Transverse colon (tissue), 4 donors: ENCODE measurements around the gene ATAD1.

ENCODE experiments used
- EP300 ChIP-seq: sonication (generic); formaldehyde crosslinking; IDR thresholded peaks from one replicate; pipeline ENCODE4 v1.6.1; 2017; ENCODE audit warnings: antibody characterized with exemption, low read depth
- POLR2A ChIP-seq: fragments of 450-650 bp; IDR thresholded peaks from one replicate; pipeline ENCODE4 v1.6.1; 2016; ENCODE audit warnings: antibody characterized with exemption, mild to moderate bottlenecking, moderate library complexity
- POLR2AphosphoS5 ChIP-seq, 3 donors: sonication (generic); formaldehyde crosslinking; IDR thresholded peaks; one replicate each; pipeline ENCODE4 v1.6.1; 2016; ENCODE audit warnings: antibody characterized with exemption in 3 of 3
- TF ChIP-seq, protein P1 (sequence below), 5 experiments: fragments of 200-600 bp in 3 of 5; fragments of 450-650 bp in 2 of 5; sonication (generic) in 3 of 5; IDR thresholded peaks; 1 replicate in 2 of 5; 2 replicates in 3 of 5; pipeline ENCODE4 v1.5.1; 2016 to 2017; ENCODE audit warnings: antibody characterized with exemption in 5 of 5, inconsistent platforms in 3 of 5, mild to moderate bottlenecking in 2 of 5, moderate library complexity in 1 of 5

GRCh38 chr10:87803831-87804230 lies 14.2 kb downstream of the ATAD1 start:
- TF ChIP-seq, protein P1, sequence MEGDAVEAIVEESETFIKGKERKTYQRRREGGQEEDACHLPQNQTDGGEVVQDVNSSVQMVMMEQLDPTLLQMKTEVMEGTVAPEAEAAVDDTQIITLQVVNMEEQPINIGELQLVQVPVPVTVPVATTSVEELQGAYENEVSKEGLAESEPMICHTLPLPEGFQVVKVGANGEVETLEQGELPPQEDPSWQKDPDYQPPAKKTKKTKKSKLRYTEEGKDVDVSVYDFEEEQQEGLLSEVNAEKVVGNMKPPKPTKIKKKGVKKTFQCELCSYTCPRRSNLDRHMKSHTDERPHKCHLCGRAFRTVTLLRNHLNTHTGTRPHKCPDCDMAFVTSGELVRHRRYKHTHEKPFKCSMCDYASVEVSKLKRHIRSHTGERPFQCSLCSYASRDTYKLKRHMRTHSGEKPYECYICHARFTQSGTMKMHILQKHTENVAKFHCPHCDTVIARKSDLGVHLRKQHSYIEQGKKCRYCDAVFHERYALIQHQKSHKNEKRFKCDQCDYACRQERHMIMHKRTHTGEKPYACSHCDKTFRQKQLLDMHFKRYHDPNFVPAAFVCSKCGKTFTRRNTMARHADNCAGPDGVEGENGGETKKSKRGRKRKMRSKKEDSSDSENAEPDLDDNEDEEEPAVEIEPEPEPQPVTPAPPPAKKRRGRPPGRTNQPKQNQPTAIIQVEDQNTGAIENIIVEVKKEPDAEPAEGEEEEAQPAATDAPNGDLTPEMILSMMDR (IDR thresholded peaks at IDR 0.05), result no peak
- TF ChIP-seq POLR2AphosphoS5 (IDR thresholded peaks at IDR 0.05), result no peak
- TF ChIP-seq POLR2A, result no peak
- TF ChIP-seq EP300, result no peak
